Spinal cord (tissue), 10 donors: ENCODE measurements around the gene PNMA8C. TPM values are rescaled to one million over a fixed set of nuclear protein-coding genes. Genes with fewer than 3 reads are reported as not detected.
"Not testable (repeated sequence)": the region's sequence is repeated elsewhere in the genome, so short reads cannot be mapped to it uniquely, and the experiment has no call there.

Source experiments
- DNase-seq, 6 donors: peaks; one replicate each; pipeline versions ENCODE4 v3.0.0 to v3.0.0-alpha.2; 2013 to 2015; ENCODE audit warnings: low spot score in 6 of 6, low read depth in 4 of 6
- H3K27ac ChIP-seq: one replicate; pipeline ENCODE4 v1.5.1; 2013; ENCODE audit warnings: low read depth, low read length, control low read depth
- H3K27me3 ChIP-seq: one replicate; pipeline ENCODE4 v1.6.1; 2013; ENCODE audit warnings: low read length; ENCODE audit not compliant: control insufficient read depth, insufficient read depth
- H3K36me3 ChIP-seq: one replicate; pipeline ENCODE4 v1.6.1; 2013; ENCODE audit warnings: low read length; ENCODE audit not compliant: control insufficient read depth, insufficient read depth
- H3K4me1 ChIP-seq: one replicate; pipeline ENCODE4 v1.6.1; 2013; ENCODE audit warnings: low read length; ENCODE audit not compliant: control insufficient read depth, insufficient read depth
- H3K4me3 ChIP-seq: one replicate; pipeline ENCODE4 v1.5.1; 2013; ENCODE audit warnings: low read depth, low read length, control low read depth
- H3K9me3 ChIP-seq: one replicate; pipeline ENCODE4 v1.6.1; 2013; ENCODE audit warnings: low read length; ENCODE audit not compliant: control insufficient read depth, insufficient read depth
- WGBS: methylation state at CpG from one replicate; pipeline ENCODE4 v1.1.5; 2013; ENCODE audit warnings: missing lambda C conversion rate; ENCODE audit not compliant: insufficient coverage; 5-methylcytosine and 5-hydroxymethylcytosine counted together
- polyA plus RNA-seq, 2 donors: library from polyadenylated mRNA; unstranded; fragments of 120-200 nt; gene quantifications; one replicate each; pipeline ENCODE4 v1.2.1, GENCODE V29; 2013; ENCODE audit not compliant: insufficient read length in 2 of 2
- total RNA-seq, 2 donors: library from RNA; depleted of rRNA in 1 of 2; stranded (reverse); fragments of 120-200 nt in 1 of 2; fragments of >200 nt in 1 of 2; gene quantifications; one replicate each; pipeline versions ENCODE4 v1.2.3 to v1.2.4, GENCODE V29; 2013 to 2014
- donor health status: healthy.

Gene PNMA8C
- total and polyA plus RNA-seq, 4 donors: 8.7 to 31.9 (median 22.4) TPM

DNA sequence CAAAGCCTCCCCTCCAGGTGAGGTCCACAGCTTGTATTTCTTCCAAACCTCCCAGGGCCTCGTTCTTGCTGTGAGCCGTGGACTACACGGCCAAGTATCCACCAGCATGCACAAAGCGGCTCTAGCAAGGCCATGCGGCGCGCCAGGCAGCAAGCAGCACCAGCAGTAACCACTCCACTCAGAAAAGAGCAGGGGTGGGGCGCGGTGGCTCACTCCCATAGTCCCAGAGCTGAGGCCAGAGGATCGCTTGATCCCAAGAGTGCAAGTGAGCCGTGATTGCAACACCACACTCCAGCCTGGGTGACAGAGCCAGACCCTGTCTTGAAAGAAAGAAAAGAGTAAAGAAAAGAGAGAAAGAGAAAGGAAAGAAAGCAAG is 20.1 kb downstream of the PNMA8C start:
- H3K4me1 ChIP-seq: peaks cover 83% of the 10 kb centered on the region

DNA sequence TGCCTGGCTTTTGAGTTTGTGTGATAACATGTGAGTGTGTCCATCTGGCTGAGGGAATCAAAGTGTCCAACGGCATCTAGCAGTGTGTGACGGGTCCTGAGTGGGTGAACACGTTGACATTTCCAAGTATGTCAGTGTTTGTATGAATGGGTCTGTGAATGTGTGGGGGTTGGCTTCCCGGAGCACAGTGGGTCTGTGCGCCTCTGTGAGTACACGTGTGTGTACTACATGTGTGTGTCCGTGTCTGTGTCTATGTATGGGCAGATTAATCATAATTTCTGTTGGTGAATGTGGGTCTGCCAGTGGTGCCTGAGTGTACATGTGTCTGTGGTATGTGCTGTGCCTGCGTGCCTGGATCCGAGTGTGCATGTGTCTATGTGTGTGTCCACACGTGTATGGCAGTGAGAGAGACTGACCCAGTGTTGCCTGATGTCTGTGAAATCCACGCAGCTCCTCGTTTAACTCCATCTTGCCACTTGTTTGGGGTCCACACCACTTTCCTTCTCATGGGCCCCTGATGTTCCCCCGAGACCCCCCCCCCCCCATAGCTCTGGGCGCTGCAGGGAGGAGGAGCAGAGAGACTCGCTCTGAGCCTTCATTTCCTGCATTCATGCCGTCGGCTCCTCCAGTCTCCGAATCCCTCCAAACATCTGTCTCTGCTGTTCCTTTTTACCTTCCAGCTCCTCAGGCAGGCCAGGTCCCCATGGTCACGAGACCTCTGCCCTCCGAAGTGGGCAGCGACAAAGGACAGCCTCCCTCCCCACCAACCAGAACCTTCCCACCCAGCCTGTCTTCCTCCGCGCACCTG is 20.7 kb downstream of the PNMA8C start:
- Histone ChIP-seq H3K9me3 (no peaks in the 10 kb centered on the region), H3K27me3 (peaks cover 24% of the 10 kb centered on the region), H3K4me1 (peaks cover 81% of the 10 kb centered on the region), H3K27ac (peak overlapping the region; percentile 36), H3K36me3 (peaks cover 9% of the 10 kb centered on the region), H3K4me3 (no peak overlapping the region)
- WGBS: 50% methylated on average over 18 of the region's 23 CpGs
- DNase-seq: no peak

More for the DNA sequence above, 20.1 kb downstream of the PNMA8C start:
- DNase-seq: peak in 2 of 6 donors; percentile 66
- Histone ChIP-seq H3K27ac (peak overlapping the region; percentile 36), H3K36me3 (peaks cover 9% of the 10 kb centered on the region), H3K9me3 (no peaks in the 10 kb centered on the region), H3K27me3 (peaks cover 25% of the 10 kb centered on the region), H3K4me3 (no peak overlapping the region)
- 5% methylated on average over 11 of the region's 11 CpGs for WGBS

DNA sequence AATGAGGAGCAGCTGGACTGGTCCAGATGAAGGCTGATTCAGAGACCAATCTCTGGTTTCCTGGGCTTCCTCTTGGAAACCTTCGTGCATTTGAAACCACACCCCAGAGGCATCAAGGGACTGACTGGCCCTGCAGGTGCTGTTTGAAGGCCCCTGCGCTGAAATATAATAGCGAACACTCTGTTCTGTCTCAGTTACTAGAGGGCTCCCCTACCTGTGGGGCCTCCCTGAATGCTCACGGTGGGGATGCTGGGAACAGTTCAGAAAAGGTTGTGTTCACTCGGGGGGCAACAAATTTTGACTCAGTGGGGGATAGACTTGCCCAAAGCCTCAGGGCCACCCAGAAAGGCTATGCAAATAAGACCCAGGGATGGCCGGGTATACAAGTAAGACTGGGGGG is 21.8 kb downstream of the PNMA8C start:
- H3K4me3 ChIP-seq: no peak overlapping the region
- no peak overlapping the region for H3K27ac ChIP-seq
- no peaks in the 10 kb centered on the region for H3K9me3 ChIP-seq
- H3K36me3 ChIP-seq: peaks cover 7% of the 10 kb centered on the region
- DNase-seq: no peak
- peaks cover 19% of the 10 kb centered on the region for H3K27me3 ChIP-seq
- H3K4me1 ChIP-seq: peaks cover 70% of the 10 kb centered on the region
- WGBS: 20% methylated on average over 5 of the region's 6 CpGs

DNA sequence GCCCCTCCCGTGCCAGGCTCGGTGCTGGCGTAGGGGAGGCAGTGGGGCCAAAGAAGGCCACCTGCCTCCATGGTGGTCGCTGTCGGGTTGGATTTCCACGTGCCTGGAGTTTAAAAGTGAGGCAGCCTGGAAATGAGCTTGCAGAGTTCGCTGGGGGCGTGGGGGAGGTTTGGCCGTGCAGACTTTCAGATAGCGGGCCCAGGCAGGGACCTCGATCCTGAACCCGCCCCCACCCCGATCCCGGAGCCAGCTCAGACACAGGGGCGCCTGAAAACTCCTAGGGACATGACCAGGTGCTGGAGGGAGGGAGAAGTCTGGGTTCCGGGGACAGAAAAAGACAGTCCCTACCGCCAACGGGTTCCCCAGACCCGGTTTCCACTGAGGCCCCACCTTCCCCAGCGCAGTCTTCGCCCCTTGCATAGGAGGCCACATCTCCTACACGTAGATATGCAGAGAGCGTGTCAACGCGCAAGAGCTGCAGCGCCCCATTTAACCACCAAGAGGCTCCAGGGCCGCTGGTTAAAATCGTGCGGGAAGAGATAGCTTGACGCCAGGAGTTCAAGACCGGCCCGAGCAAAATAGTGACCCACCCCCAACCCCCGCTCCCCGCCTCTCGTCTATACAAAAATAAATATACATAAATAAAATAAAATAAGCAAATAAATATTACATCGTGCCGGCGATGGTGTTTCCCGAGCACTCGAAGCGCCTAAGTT is 23.8 kb downstream of the PNMA8C start:
- peaks cover 52% of the 10 kb centered on the region for H3K4me1 ChIP-seq
- H3K36me3 ChIP-seq: no peaks in the 10 kb centered on the region
- peak overlapping the region; percentile 64 for H3K27ac ChIP-seq
- DNase-seq: peak in 2 of 6 donors; percentile 45 to 55
- no peaks in the 10 kb centered on the region for H3K9me3 ChIP-seq
- WGBS: 31% methylated on average over 25 of the region's 41 CpGs
- peaks cover 15% of the 10 kb centered on the region for H3K27me3 ChIP-seq
- peak overlapping the region; percentile 50 for H3K4me3 ChIP-seq

DNA sequence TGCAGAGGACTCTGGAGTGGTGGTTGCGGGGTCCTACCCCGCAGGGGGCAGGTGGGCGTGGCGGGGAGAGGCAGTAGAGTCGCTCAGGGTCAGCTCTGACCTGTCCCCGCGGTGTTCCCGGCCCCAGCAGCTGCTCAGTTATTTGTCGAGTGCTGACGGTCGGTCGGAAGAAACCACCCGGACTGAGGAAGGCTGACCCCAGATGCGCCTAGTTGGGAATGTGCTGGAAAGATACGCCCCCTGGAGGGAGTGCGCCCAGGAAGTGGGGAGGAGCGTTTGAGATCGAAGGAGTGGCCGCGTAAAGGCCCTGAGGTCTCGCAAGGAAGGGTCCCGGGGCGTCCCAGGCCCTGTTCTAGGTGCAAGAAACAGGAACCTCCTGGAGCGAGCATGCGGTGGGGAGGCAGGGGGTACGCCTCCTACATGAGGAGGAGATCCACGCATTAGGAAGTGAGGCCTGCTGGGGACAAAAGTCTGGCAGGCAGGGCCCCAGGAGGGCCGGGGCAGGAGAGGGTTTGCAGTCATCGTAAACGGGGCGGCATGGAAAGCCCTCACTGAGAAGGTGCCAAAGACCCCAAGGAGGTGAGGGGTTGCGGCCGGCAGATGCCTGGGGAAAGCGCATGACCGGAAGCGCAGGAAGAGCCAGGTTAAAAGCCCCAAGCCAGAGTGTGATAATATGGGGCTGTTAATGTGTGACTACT is 24.5 kb downstream of the PNMA8C start:
- DNase-seq: peak in 1 of 6 donors; percentile 69
- Histone ChIP-seq H3K27ac (peak overlapping the region; percentile 64), H3K4me3 (peak overlapping the region; percentile 50), H3K9me3 (no peaks in the 10 kb centered on the region), H3K36me3 (no peaks in the 10 kb centered on the region), H3K27me3 (peaks cover 17% of the 10 kb centered on the region), H3K4me1 (peaks cover 50% of the 10 kb centered on the region)
- 14% methylated on average over 36 of the region's 36 CpGs for WGBS

DNA sequence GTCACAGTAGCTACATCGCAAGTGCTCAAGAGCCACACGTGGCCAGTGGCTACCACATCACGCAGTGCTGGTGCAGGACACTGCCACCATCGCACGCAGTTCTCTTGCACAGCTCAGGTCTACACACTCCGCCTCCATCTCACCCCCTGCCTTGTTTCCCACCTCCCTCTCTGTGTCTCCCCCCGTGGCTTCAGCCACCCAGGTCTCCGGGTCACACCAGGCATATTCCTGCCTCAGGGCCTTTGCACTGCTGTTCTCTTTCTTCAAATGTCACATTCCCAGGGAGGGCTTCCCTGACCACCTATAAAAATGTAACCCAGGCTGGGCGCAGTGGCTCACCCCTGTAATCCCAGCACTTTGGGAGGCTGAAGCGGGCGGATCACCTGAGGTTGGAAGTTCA is 26.0 kb downstream of the PNMA8C start:
- Histone ChIP-seq H3K36me3 (no peaks in the 10 kb centered on the region), H3K4me1 (peaks cover 37% of the 10 kb centered on the region), H3K27me3 (peaks cover 17% of the 10 kb centered on the region), H3K4me3 (no peak overlapping the region), H3K27ac (no peak overlapping the region), H3K9me3 (no peaks in the 10 kb centered on the region)
- no peak for DNase-seq
- WGBS: 85% methylated on average over 9 of the region's 11 CpGs

DNA sequence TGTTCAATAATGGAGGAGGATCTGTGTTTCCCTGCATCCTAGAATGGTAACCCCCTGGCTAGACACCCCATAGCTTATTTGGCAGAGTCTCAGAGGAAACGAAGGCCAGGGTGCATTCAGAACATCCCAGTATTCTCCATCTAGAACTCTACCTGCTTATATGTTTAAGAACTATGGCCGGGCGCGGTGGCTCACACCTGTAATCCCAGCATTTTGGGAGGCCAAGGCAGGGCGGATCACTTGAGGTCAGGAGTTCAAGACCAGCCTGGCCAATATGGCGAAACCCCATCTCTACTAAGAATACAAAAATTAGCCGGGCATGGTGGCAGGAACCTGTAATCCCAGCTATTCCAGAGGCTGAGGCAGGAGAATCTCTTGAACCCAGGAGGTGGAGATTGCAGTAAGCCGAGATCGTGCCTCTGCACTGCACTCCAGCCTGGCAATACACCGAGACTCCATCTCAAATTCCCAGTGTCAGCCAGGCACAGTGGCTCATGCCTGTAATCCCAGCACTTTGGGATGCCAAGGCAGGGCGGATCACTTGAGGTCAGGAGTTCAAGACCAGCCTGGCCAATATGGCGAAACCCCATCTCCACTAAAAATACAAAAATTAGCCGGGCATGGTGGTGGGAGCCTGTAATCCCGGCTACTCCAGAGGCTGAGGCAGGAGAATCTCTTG is 30.8 kb downstream of the PNMA8C start:
- DNase-seq, H3K4me1 ChIP-seq, H3K36me3 ChIP-seq, H3K27me3 ChIP-seq, H3K4me3 ChIP-seq, H3K27ac ChIP-seq, H3K9me3 ChIP-seq: not testable (repeated sequence)
- 99% methylated on average over 10 of the region's 14 CpGs for WGBS

DNA sequence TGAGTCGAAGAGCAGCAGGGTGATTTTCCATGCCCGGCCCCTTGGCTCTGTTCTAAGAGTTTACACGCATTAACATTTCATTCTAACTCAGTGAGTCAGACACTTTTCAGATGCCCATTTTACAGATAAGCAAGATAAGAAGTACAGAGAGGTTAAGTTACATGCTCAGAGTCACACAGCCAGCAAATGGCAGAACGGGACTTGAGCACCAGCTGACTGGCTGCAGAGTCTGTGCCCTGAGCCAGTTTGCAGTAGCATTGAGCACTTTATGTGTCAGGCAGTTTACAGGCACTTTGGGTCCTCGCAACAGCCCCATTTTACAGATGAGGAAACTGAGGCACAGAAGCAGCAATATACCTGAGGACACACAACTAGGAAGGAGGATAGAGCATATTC is 34.3 kb downstream of the PNMA8C start:
- DNase-seq: no peak
- H3K27me3 ChIP-seq: no peaks in the 10 kb centered on the region
- H3K27ac ChIP-seq: no peak overlapping the region
- no peaks in the 10 kb centered on the region for H3K9me3 ChIP-seq
- peaks cover 23% of the 10 kb centered on the region for H3K4me1 ChIP-seq
- 100% methylated on average over 2 of the region's 5 CpGs for WGBS
- peaks cover 35% of the 10 kb centered on the region for H3K36me3 ChIP-seq
- H3K4me3 ChIP-seq: no peak overlapping the region
